Ovary (tissue), 3 donors: ENCODE results near the gene CDYL2.

Source experiments
- CTCF ChIP-seq, 3 donors: fragments of 450-650 bp in 2 of 3; fragments of 200-600 bp in 1 of 3; IDR thresholded peaks; one replicate each; pipeline versions ENCODE4 v1.5.1 to v1.8.0; 2016 to 2022; ENCODE audit warnings: antibody characterized with exemption in 3 of 3, mild to moderate bottlenecking in 1 of 3
- POLR2A ChIP-seq: fragments of 450-650 bp; IDR thresholded peaks from one replicate; pipeline ENCODE4 v1.6.1; 2017; ENCODE audit warnings: antibody characterized with exemption, mild to moderate bottlenecking, moderate library complexity
- donor health status: DM: no; HTN: no; CAD: no.

DNA sequence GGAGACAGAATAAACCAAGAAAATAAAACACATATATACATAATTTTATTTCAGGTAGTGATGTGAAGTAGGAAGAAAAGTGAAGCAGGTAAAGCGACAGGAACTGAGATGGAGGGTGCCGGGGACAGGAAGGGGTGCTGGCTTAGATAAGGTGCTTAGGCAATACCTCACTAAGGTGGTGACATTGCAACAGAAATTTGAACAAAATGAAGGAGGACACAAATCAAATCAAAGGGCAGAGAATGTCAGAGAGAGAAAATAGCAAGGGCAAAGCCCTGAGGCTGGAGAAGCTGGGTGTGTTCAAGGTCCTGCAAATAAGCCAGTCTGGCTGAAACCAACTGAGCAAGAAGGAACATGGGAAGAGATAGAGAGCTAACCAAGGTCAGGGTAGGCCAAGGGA is 5.0 kb upstream of the CDYL2 start:
- TF ChIP-seq POLR2A (no peak), CTCF (IDR thresholded peaks at IDR 0.05) (no peak)
